Panc1 (cell line): ENCODE measurements around the gene SSR2. TPM values are rescaled to one million over a fixed set of nuclear protein-coding genes. Genes with fewer than 3 reads are reported as not detected.

Experiments used
- ATAC-seq: fragments of 200-7000 bp; cut with Tn5 transposase; 2 replicates; pipeline ENCODE4 v1.9.1; 2020; ENCODE audit warnings: mild to moderate bottlenecking, moderate library complexity
- BruUV-seq: library from RNA; stranded (reverse); fragments of 400-500 nt; replicated peaks from 2 replicates; lab custom pipeline; 2021; lab: Mats Ljungman, UMichigan
- CTCF ChIA-PET: fragments of 300-600 bp; sonication (Branson Sonifier 250); formaldehyde crosslinking; loops from one replicate; lab custom pipeline; 2022; ENCODE audit warnings: antibody characterized with exemption; lab: Charles Lee
- POLR2A ChIA-PET: fragments of 300-600 bp; sonication (Branson Sonifier 250); formaldehyde crosslinking; loops from one replicate; lab custom pipeline; 2022; ENCODE audit warnings: antibody characterized with exemption; lab: Charles Lee
- DNase-seq: peaks from one replicate; pipeline ENCODE4 v3.0.0-alpha.2; 2010; ENCODE audit warnings: low read depth, low spot score
- H3K27ac ChIP-seq: 2 replicates; pipeline ENCODE4 v1.5.1; 2011; ENCODE audit warnings: mild to moderate bottlenecking, low read length, inconsistent platforms
- H3K27me3 ChIP-seq: fragments of 200-500 bp; sonication (Bioruptor generic); 2 replicates; pipeline ENCODE4 v1.6.0; 2014; ENCODE audit warnings: low read length, inconsistent platforms; ENCODE audit not compliant: control insufficient read depth, insufficient read depth
- H3K36me3 ChIP-seq: fragments of 200-500 bp; sonication (Bioruptor generic); 2 replicates; pipeline ENCODE4 v1.5.1; 2014; ENCODE audit warnings: inconsistent platforms, mild to moderate bottlenecking, low read length, moderate library complexity; ENCODE audit not compliant: control insufficient read depth, insufficient read depth
- H3K4me1 ChIP-seq: 2 replicates; pipeline ENCODE4 v1.5.1; 2011; ENCODE audit warnings: inconsistent platforms, mild to moderate bottlenecking, low read length, moderate library complexity; ENCODE audit not compliant: control insufficient read depth, insufficient read depth
- H3K4me3 ChIP-seq, 2 experiments: 2 replicates each; pipeline ENCODE4 v1.5.1; 2011 to 2012; ENCODE audit warnings: low read depth in 2 of 2, low read length in 2 of 2, mild to moderate bottlenecking in 2 of 2, inconsistent platforms in 1 of 2, moderate library complexity in 1 of 2
- H3K9me3 ChIP-seq: fragments of 200-500 bp; sonication (Bioruptor generic); 2 replicates; pipeline ENCODE4 v1.5.1; 2014; ENCODE audit warnings: low read depth, mild to moderate bottlenecking, inconsistent platforms, low read length, moderate library complexity; ENCODE audit not compliant: control insufficient read depth, insufficient read depth
- POLR2AphosphoS5 ChIP-seq: IDR thresholded peaks from 2 replicates; pipeline ENCODE4 v1.6.1; 2012; ENCODE audit warnings: mild to moderate bottlenecking, low read depth, low read length, moderate library complexity
- SIN3A ChIP-seq: IDR thresholded peaks from 2 replicates; pipeline ENCODE4 v1.6.1; 2012; ENCODE audit warnings: low read depth, mild to moderate bottlenecking, low read length, moderate library complexity, borderline replicate concordance; ENCODE audit not compliant: insufficient read depth
- TCF7L2 ChIP-seq: IDR thresholded peaks from 2 replicates; pipeline ENCODE4 v1.6.1; 2011; ENCODE audit warnings: mild to moderate bottlenecking, low read depth, low read length, inconsistent platforms
- in situ Hi-C: cut with HindIII; loops from 2 replicates; pipeline ENCODE4 v1.10.0; 2016; ENCODE audit warnings: low sequenced_read_pairs, low pct_unique_long_range_greater_than_20kb
- intact Hi-C: fragments of 100-400 bp; cut with micrococcal nuclease; formaldehyde crosslinking; loops from one replicate; pipeline ENCODE4 v1.10.0; 2022; ENCODE audit not compliant: unreplicated experiment
- total RNA-seq: library from RNA; stranded (reverse); gene quantifications from one replicate; pipeline ENCODE4 v1.2.1, GENCODE V29; 2021; ENCODE audit not compliant: unreplicated experiment
- TF ChIP-seq, protein P1 (sequence below): fragments of 450-650 bp; IDR thresholded peaks from 2 replicates; pipeline ENCODE4 v1.5.1; 2017; ENCODE audit warnings: mild to moderate bottlenecking
- TF ChIP-seq, protein P2 (sequence below), 2 experiments: IDR thresholded peaks; 2 replicates each; pipeline ENCODE4 v1.6.1; 2011 to 2012; ENCODE audit warnings: low read depth in 2 of 2, control low read depth in 1 of 2, low read length in 1 of 2, mild to moderate bottlenecking in 1 of 2, moderate library complexity in 1 of 2; ENCODE audit not compliant: insufficient read depth in 1 of 2

Gene SSR2
- total RNA-seq, 1 experiment from 2014 or later: 252 TPM

DNA sequence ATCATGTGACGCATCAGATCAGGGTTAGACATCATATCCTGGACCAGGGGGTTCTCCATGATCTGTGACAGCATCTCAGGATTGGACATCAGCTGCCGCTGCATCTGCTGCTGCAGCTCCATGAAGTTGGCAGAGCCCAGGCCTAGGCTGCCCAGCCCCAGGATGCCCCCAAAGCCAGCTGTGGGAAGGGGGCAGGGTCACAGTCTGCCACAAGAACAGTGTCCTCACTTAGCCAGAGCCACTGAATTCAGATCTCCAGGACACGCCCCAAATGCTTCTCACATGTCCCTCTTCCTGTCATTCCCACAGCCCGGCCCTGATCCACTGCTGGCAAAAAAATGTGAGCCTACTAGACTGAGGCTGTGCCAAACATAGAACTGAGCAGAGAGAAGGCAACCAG is 29.6 kb upstream of the SSR2 start:
- H3K9me3 ChIP-seq: no peaks in the 10 kb centered on the region
- no peak for ATAC-seq
- no peak overlapping the region for H3K4me3 ChIP-seq
- in situ Hi-C loops (no loop called here), intact Hi-C loops (no loop called here)
- TF ChIP-seq POLR2AphosphoS5 (no peak), SIN3A (no peak), TCF7L2 (no peak)
- TF ChIP-seq, protein P1, sequence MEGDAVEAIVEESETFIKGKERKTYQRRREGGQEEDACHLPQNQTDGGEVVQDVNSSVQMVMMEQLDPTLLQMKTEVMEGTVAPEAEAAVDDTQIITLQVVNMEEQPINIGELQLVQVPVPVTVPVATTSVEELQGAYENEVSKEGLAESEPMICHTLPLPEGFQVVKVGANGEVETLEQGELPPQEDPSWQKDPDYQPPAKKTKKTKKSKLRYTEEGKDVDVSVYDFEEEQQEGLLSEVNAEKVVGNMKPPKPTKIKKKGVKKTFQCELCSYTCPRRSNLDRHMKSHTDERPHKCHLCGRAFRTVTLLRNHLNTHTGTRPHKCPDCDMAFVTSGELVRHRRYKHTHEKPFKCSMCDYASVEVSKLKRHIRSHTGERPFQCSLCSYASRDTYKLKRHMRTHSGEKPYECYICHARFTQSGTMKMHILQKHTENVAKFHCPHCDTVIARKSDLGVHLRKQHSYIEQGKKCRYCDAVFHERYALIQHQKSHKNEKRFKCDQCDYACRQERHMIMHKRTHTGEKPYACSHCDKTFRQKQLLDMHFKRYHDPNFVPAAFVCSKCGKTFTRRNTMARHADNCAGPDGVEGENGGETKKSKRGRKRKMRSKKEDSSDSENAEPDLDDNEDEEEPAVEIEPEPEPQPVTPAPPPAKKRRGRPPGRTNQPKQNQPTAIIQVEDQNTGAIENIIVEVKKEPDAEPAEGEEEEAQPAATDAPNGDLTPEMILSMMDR: no peak
- TF ChIP-seq, protein P2, sequence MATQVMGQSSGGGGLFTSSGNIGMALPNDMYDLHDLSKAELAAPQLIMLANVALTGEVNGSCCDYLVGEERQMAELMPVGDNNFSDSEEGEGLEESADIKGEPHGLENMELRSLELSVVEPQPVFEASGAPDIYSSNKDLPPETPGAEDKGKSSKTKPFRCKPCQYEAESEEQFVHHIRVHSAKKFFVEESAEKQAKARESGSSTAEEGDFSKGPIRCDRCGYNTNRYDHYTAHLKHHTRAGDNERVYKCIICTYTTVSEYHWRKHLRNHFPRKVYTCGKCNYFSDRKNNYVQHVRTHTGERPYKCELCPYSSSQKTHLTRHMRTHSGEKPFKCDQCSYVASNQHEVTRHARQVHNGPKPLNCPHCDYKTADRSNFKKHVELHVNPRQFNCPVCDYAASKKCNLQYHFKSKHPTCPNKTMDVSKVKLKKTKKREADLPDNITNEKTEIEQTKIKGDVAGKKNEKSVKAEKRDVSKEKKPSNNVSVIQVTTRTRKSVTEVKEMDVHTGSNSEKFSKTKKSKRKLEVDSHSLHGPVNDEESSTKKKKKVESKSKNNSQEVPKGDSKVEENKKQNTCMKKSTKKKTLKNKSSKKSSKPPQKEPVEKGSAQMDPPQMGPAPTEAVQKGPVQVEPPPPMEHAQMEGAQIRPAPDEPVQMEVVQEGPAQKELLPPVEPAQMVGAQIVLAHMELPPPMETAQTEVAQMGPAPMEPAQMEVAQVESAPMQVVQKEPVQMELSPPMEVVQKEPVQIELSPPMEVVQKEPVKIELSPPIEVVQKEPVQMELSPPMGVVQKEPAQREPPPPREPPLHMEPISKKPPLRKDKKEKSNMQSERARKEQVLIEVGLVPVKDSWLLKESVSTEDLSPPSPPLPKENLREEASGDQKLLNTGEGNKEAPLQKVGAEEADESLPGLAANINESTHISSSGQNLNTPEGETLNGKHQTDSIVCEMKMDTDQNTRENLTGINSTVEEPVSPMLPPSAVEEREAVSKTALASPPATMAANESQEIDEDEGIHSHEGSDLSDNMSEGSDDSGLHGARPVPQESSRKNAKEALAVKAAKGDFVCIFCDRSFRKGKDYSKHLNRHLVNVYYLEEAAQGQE (IDR thresholded peaks at IDR 0.05; ENCODE audit: insufficient read depth in 1 of 2, low read depth in 2 of 2, low read length in 1 of 2): no peak
- no peak overlapping the region for H3K27ac ChIP-seq
- ChIA-PET CTCF (no interaction called here), POLR2A (no interaction called here)
- peaks cover 3% of the 10 kb centered on the region for H3K36me3 ChIP-seq
- no TSS peak for BruUV-seq
- no peaks in the 10 kb centered on the region for H3K27me3 ChIP-seq
- peaks cover 3% of the 10 kb centered on the region; the same call in 1 of the 2 replicates for H3K4me1 ChIP-seq
- no peak for DNase-seq

DNA sequence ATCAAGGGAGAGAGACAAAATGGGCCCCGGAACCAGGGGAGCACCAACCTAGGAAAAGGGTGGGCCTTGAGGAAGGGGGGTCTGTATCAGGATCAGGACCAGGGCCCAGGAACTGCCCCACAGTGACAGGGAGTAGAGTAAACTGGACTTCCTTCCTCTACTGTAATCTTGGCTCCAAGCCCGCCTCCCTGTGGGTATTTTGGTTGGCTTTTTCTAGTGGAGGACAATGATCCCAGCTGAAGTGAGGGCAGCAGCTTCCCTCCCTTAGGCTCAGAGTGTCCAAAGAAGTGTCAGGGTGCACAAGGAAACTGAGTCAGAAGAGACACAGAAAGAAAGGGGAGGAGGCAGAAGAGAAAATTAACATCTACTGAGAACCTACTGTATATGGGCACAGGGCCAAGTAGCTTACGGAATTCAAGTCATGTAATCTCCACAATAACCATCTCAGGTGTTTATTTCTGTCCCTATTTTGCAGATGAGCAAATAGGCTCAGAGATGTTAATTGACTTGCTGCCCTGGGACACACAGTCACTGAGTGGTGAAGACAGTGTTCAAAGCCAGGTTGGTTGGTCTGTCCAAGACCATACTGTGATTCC is 28.0 kb upstream of the SSR2 start:
- Histone ChIP-seq H3K4me1 (peaks cover 3% of the 10 kb centered on the region; the same call in 1 of the 2 replicates), H3K27ac (no peak overlapping the region), H3K36me3 (peaks cover 6% of the 10 kb centered on the region), H3K4me3 (no peak overlapping the region), H3K9me3 (no peaks in the 10 kb centered on the region), H3K27me3 (no peaks in the 10 kb centered on the region)
- CTCF ChIA-PET: no interaction called here
- DNase-seq (no peak), ATAC-seq (no peak)
- no TSS peak for BruUV-seq
- in situ Hi-C loops: no loop called here
- intact Hi-C loops: no loop called here
- POLR2A ChIA-PET: no interaction called here
- no peak for TF ChIP-seq SIN3A
- TF ChIP-seq TCF7L2: no peak
- TF ChIP-seq, protein P2 (IDR thresholded peaks at IDR 0.05; ENCODE audit: insufficient read depth in 1 of 2, low read depth in 2 of 2, low read length in 1 of 2): no peak
- TF ChIP-seq, protein P1: no peak
- TF ChIP-seq POLR2AphosphoS5: no peak
